GM20431 (cell line): Measurements from ENCODE around the gene CHST7.

ENCODE experiments used
- in situ Hi-C: fragments of 300-500 bp; cut with MseI, MboI; formaldehyde crosslinking; loops from one replicate; pipeline ENCODE4 v1.15.0; 2020; ENCODE audit warnings: low sequenced_read_pairs; ENCODE audit not compliant: unreplicated experiment

The CHST7 gene

GRCh38 chrX:46636223-46636622 is 62.7 kb downstream of the CHST7 start:
- in situ Hi-C loops = no loop called here

DNA sequence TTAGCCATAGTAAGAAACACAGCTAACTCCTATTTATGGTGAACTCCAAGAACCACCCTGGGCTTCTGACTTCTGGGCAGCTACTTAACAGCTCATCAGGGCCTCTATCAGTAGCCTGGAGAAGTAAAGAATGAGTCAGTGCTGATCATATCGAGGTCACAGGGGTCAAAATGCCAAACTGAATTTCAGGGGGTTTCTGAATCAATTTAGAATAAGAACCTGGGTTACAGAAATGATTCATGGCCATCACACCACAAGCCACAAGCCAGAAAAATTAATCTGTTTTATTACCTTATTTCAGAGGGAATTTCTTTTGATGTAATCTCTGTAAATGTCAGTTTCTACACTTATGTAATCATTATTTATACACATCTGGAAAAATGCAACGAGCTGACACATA is 64.4 kb downstream of the CHST7 start:
- in situ Hi-C loops = no loop called here

DNA sequence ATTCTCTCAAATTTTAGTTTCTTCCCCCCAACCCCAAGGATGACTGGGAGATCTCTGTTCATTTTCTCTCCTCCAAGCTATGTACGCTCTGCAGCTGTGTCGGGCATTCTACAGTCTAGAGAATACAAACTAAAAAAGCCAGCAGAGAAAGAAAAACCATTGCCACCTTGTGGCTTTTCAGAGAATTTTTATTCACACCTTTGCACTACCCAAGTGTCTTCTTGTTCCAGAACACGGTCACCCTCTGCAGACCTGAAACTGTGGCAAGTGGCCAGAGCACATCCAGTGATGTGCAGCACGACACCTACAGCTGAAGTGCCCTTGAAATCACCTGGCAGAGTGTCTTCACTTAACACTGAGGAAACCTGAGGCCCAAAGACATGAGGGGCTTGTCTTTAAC is 68.6 kb downstream of the CHST7 start:
- in situ Hi-C loops = no loop called here

DNA sequence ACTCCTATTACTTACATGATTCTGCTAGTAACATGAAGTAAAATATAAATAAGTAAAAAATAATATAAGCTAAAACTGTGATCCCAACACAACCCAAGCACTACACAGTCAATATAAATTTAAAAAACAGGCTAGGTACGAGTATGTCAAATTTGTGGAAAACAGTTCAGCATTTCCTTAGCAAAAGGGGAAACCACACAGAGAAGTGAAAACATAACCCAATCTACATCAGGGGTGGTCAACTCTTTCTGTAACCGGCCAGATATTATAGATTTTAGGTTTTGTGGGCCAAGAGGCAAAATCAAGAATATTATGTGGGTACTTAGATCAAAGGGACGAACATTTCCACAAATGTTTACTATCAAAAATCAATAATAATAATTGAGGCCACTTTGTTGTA is 70.1 kb downstream of the CHST7 start:
- in situ Hi-C loops = no loop called here

GRCh38 chrX:46645614-46646013 is 72.0 kb downstream of the CHST7 start:
- in situ Hi-C loops = no loop called here

GRCh38 chrX:46647251-46647650 is 73.7 kb downstream of the CHST7 start:
- in situ Hi-C loops = no loop called here
